Inferior parietal cortex (tissue), 1 donor: ENCODE measurements around the gene CHSY1.
"Not testable (repeated sequence)": the region's sequence is repeated elsewhere in the genome, so short reads cannot be mapped to it uniquely, and the experiment has no call there.

Experiments used
- DNase-seq: peaks from one replicate; pipeline ENCODE4 v3.0.0-alpha.2; 2016; ENCODE audit errors: extremely low spot score

CHSY1 gene

GRCh38 chr15:101244036-101244781 is 7.6 kb downstream of the CHSY1 start:
- no peak for DNase-seq

- DNase-seq = no peak
Observed at GRCh38 chr15:101243420-101243819, 8.4 kb downstream of the CHSY1 start.

- no peak for DNase-seq
Observed at GRCh38 chr15:101242999-101243336, 8.9 kb downstream of the CHSY1 start.

- no peak for DNase-seq
Observed at GRCh38 chr15:101242160-101242998, 9.5 kb downstream of the CHSY1 start.

- no peak for DNase-seq
Observed at GRCh38 chr15:101240358-101240757, 11.5 kb downstream of the CHSY1 start.

- DNase-seq = no peak
Observed at GRCh38 chr15:101239724-101240136, 12.1 kb downstream of the CHSY1 start.

GRCh38 chr15:101237251-101237650 is 14.6 kb downstream of the CHSY1 start:
- DNase-seq = no peak

- no peak for DNase-seq
Observed at GRCh38 chr15:101233651-101234280, 18.1 kb downstream of the CHSY1 start.

- DNase-seq = no peak
Observed at GRCh38 chr15:101232677-101233076, 19.2 kb downstream of the CHSY1 start.

GRCh38 chr15:101228313-101228712 is 23.5 kb downstream of the CHSY1 start:
- no peak for DNase-seq

GRCh38 chr15:101225658-101226057 is 26.2 kb downstream of the CHSY1 start:
- no peak for DNase-seq

- no peak for DNase-seq
Observed at GRCh38 chr15:101221902-101222301, 29.9 kb downstream of the CHSY1 start.

GRCh38 chr15:101220060-101220459 is 31.8 kb downstream of the CHSY1 start:
- no peak for DNase-seq

- DNase-seq = no peak
Observed at GRCh38 chr15:101219441-101219840, 32.4 kb downstream of the CHSY1 start.

- DNase-seq = no peak
Observed at GRCh38 chr15:101217446-101217845, 34.4 kb downstream of the CHSY1 start.

GRCh38 chr15:101216100-101216499 is 35.7 kb downstream of the CHSY1 start:
- DNase-seq = no peak

GRCh38 chr15:101215681-101216080 is 36.2 kb downstream of the CHSY1 start:
- no peak for DNase-seq

- DNase-seq = not testable (repeated sequence)
Observed at GRCh38 chr15:101214435-101215097, 37.3 kb downstream of the CHSY1 start.

GRCh38 chr15:101213570-101213969 is 38.3 kb downstream of the CHSY1 start:
- DNase-seq = no peak

GRCh38 chr15:101213147-101213546 is 38.7 kb downstream of the CHSY1 start:
- no peak for DNase-seq

GRCh38 chr15:101211897-101212296 is 40.0 kb downstream of the CHSY1 start:
- no peak for DNase-seq

GRCh38 chr15:101210466-101210865 is 41.4 kb downstream of the CHSY1 start:
- DNase-seq = no peak
